Prostate gland (tissue), 2 donors: ENCODE data around the gene MBNL2.

Experiments used
- POLR2AphosphoS5 ChIP-seq: sonication (generic); formaldehyde crosslinking; IDR thresholded peaks from one replicate; pipeline ENCODE4 v1.6.1; 2017; ENCODE audit warnings: antibody characterized with exemption
- TF ChIP-seq, protein P1 (sequence below), 4 experiments: fragments of 200-600 bp in 2 of 4; fragments of 450-650 bp in 2 of 4; sonication (generic) in 2 of 4; IDR thresholded peaks; 1 replicate in 3 of 4; 2 replicates in 1 of 4; pipeline ENCODE4 v1.5.1; 2016 to 2019; ENCODE audit warnings: antibody characterized with exemption in 4 of 4, mild to moderate bottlenecking in 2 of 4, moderate library complexity in 2 of 4

DNA sequence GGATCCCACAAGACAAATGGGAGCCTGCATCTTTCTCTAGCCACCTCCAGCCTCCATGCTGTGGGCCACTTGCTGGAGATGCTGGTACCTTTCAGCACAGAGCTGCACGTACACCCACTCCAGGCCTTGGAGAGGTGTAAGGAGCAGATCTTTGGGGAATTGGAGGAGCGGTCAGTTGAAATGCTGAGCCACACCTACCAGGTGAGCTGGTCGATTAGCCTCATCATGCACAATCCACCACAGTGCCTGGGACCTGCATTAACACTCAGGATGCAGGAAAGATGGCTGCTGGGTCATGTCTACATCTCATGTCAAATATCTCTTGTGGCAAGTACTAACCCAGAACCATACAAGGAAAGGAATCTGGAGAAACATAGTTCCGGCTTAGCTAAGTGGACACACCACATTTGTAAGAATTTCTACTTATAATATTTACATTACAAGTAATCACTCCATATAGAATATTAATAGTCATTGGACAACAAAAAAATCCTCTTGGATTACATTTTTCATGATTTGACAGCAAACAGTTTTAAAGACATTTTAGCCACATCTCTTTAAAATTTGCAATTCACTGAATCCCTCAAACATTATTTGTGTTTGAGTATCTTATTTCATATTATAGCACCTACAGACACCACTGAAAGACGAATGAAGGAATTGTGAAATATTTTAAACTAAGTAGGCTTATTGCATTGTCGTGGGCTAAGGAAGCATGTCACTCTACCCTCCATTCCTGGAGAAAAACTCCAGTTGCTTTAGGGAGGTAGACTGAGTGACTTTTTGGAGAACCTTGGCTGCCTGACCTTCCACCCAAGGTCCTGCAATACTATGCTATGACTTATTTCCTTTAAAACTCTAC, 21.8 kb upstream of the MBNL2 start:
- TF ChIP-seq, protein P1, sequence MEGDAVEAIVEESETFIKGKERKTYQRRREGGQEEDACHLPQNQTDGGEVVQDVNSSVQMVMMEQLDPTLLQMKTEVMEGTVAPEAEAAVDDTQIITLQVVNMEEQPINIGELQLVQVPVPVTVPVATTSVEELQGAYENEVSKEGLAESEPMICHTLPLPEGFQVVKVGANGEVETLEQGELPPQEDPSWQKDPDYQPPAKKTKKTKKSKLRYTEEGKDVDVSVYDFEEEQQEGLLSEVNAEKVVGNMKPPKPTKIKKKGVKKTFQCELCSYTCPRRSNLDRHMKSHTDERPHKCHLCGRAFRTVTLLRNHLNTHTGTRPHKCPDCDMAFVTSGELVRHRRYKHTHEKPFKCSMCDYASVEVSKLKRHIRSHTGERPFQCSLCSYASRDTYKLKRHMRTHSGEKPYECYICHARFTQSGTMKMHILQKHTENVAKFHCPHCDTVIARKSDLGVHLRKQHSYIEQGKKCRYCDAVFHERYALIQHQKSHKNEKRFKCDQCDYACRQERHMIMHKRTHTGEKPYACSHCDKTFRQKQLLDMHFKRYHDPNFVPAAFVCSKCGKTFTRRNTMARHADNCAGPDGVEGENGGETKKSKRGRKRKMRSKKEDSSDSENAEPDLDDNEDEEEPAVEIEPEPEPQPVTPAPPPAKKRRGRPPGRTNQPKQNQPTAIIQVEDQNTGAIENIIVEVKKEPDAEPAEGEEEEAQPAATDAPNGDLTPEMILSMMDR (IDR thresholded peaks at IDR 0.05): no peak
- TF ChIP-seq POLR2AphosphoS5: no peak
